AG20443 (cell line): ENCODE data around the gene RGS17.
A peak's percentile ranks its signal among the peaks of the same experiment; 100 is the strongest.
"Not testable (repeated sequence)": the region's sequence is repeated elsewhere in the genome, so short reads cannot be mapped to it uniquely, and the experiment has no call there.

Experiments
- DNase-seq: peaks from one replicate; pipeline ENCODE4 v3.0.0; 2012; ENCODE audit warnings: low spot score, mixed read lengths

RGS17 gene

DNA sequence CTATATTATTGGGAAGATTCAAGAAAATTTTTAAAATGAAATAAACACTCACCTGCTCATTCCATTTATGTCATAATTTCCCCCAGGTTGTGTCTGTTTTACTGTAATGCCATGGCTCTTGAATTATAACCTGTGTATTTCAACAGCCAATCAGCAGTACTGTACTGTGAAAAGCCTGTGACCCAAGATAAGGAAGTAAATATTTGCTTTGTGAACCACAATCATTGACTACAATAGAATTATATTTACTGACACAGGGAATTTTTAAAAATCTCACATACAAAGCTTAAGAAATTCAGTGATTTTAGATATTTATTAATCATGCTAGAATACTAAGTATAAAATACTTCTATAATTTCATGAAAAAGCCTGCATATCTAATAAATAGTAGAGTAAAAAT lies 6.0 kb downstream of the RGS17 start:
- DNase-seq = no peak

GRCh38 chr6:153123801-153124200 lies 7.3 kb downstream of the RGS17 start:
- DNase-seq = no peak

DNA sequence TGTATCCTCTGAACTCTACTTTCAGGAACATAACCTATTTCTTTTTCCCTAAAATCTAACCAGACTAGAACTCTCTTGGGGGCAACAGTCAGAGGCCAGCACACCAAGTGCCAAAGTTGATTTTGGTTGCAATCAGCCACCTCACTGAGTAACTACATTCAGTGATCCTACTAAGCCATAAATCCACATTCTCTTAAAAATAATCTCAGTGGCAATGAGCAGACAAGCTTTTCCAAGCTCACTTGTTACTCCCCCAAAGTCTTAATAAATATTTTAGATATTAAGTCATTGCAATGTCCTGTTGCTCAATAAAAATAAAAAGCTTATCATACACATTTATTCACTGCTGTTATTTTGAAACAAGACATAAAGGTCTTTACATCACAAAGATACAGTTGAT lies 9.8 kb downstream of the RGS17 start:
- DNase-seq = no peak

DNA sequence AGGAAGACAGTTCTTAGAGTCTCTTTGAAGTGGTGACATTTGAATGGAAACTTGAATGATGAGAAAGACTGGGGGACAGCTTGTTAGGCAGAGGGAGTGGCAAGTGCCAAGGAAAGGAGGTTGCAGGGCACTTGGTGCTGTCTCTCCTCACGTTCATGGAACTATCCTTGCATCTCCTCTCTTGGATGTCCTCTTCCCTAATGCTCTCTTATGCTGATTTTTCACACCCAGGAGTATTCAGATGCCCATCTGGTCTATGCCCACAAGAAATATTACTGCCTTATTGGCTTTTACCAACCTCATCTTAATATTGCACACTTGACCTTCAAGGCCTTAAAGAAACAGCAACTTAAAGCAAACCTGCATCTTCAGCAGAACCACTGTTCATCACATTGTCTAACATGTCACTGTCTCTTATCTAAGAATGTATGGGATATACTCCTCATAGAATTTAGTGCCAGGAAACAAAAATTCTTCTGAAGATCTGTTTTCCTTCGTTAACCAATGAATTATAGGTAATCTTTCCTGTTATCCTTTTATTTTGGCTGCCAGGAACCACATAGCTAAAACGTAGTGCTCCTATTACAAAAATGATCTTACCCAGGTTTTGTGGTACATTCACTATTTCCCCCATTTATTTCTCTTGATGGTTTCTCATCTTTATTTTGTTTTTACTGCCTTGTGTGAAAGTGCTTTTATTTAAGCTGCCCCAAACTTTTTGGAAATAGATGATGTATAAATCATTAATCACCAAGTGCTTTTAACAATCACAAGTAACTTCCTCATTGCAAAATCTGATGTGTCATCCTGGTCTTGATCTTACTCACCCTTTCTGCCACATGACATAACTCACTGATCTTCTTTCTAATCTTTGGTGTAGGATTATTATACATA lies 12.8 kb downstream of the RGS17 start:
- DNase-seq = peak; percentile 66

DNA sequence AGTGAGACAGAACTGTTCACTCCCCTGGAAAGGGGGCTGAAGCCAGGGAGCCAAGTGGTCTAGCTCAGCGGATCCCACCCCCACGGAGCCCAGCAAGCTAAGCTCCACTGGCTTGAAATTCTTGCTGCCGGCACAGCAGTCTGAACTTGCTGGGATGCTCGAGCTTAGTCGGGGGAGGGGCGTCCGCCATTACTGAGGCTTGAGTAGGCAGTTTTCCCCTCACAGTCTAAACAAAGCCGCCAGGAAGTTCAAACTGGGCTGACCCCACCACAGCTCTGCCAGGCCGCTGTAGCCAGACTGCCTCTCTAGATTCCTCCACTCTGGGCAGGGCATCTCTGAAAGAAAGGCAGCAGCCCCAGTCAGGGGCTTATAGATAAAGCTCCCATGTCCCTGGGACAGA lies 20.0 kb downstream of the RGS17 start:
- not testable (repeated sequence) for DNase-seq

GRCh38 chr6:153110612-153111011 lies 20.5 kb downstream of the RGS17 start:
- not testable (repeated sequence) for DNase-seq

DNA sequence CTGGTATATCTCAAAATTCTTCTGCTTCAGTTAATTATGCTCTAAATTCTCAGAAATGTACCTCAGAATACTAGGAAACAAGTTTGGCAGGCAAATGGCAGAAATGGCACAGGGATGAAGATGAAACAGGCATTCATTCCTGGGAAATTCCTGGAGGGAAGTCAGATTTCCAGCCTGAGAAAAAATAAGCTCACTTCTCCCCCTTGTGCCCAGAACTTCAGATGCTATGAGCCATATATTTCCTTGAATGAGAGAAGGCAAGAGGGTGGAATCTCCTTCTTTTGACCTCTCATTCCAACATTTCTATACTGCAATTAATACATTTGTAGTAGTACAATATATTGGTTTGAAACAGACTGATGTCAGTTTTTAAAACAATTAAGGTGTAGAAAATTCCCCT lies 22.8 kb downstream of the RGS17 start:
- DNase-seq = peak; percentile 52

- DNase-seq = no peak
Measured at GRCh38 chr6:153106021-153106420, 25.1 kb downstream of the RGS17 start.

DNA sequence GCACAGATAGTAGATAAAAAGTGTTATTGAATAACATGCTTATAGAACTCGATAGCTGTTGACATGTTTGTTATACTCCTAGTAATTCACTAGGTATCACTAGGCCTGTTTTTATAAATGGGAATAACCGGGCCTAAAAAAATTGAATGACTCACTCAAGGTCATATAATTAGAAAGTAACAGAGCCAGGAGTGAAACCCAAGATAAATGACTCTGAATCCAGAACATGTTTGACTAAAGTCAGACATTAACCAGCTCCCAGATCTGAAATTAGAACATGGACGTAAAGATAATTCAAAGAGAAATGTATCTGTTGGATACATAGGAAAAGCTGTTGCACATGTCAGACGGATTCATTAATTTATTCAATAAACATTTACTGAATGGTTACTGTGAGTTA lies 26.9 kb downstream of the RGS17 start:
- DNase-seq = no peak

- no peak for DNase-seq
Measured at GRCh38 chr6:153103319-153103655, 27.8 kb downstream of the RGS17 start.

GRCh38 chr6:153102605-153103318 lies 28.3 kb downstream of the RGS17 start:
- DNase-seq = no peak

GRCh38 chr6:153101461-153101860 lies 29.6 kb downstream of the RGS17 start:
- no peak for DNase-seq

- DNase-seq = no peak
Measured at GRCh38 chr6:153099636-153100035, 31.4 kb downstream of the RGS17 start.

DNA sequence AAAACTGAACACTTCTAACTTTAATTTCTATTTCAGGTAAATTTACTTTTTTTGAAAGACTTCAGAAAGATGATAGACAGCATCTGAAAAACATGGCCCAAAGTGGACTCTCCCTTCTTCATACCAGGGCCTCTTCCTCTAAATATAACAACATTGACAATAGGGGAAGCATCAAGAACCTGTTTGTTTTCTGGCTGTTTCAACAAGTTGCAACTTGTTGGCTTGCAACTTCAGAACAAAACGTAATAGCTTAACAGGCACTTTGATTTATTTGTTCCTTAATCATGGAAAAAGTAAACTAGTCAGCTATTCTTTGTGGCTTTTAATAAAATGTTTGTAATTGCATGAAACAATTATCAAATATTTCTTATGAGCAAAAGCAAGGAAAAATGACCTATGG lies 34.3 kb downstream of the RGS17 start:
- DNase-seq = no peak

- DNase-seq = no peak
Measured at GRCh38 chr6:153096031-153096430, 35.1 kb downstream of the RGS17 start.

DNA sequence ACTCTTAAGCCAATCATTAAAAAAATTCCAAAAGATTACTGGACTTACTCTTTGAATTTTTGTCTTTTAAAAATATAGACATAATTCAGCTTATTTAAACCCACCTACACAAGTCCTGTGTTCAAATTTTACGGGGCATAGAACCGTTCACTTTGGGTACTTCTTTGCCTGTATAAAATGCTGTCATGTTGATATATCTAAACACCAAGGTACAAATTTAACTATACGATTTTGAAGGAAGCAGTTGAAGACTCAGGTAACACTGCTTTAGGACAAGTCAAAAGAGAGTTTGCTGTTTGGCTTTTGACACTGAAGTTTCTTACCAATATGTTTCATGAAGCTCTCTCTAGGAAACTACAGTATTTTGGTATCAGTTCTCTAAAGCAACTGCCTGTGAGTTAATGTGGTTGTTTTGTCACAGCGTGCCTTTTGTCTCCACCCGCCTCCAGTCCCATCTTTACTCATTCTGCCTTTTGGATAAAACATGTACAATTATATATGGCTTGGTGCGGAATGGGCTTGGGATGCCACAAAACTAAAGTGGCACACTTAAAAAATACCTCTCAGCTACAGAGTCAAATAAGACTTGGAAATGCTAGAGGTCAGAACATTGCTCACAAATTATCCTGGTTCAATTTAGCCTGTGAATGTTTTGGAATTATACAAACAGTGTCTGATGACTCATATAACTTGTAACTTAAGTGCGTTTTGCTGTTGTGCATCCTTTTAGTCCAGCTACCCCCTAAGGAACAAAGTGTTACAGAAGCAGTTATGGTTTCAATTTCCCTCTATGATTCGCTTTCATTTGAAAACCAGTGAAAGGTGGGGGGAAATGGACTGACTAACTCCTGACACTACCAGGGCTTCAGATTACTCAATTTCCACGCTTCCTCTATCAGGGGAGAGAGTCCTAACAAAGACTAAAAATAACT lies 38.7 kb downstream of the RGS17 start:
- peak; percentile 32 for DNase-seq

- DNase-seq = peak; percentile 38
Measured at GRCh38 chr6:153090241-153090930, 40.7 kb downstream of the RGS17 start.

GRCh38 chr6:153088796-153089195 lies 42.3 kb downstream of the RGS17 start:
- no peak for DNase-seq

DNA sequence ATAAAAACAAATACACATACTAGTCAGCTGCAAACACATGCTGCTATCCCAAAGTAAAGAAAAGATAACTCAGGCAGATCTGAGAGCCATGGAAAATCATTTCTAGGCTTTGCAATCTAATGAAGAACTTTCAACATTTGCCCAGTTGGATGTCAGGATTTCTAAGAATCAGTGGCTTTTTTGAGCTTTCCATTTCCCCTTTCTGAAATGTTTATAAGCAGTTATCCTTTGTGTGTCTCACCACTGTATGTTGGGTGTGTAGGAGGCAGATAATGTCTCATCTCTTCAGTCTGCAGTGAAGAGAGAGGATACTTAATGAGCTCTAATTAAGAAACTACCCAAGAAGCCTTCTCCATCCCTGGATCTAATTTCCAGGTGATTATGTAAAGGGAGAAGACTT lies 43.6 kb downstream of the RGS17 start:
- DNase-seq = no peak

GRCh38 chr6:153086225-153086990 lies 44.7 kb downstream of the RGS17 start:
- DNase-seq = no peak

GRCh38 chr6:153085239-153085638 lies 45.8 kb downstream of the RGS17 start:
- DNase-seq = no peak
